H1 (cell line): Measurements from ENCODE around the gene FAM193A.

ENCODE experiments used
- CTCF ChIP-seq, 3 experiments: IDR thresholded peaks; 1 replicate in 2 of 3; 2 replicates in 1 of 3; pipeline versions ENCODE4 v1.5.1 to v1.6.1; 2011; ENCODE audit warnings: low read length in 3 of 3, mild to moderate bottlenecking in 3 of 3, inconsistent platforms in 2 of 3, low read depth in 1 of 3, moderate library complexity in 1 of 3; ENCODE audit not compliant: insufficient read depth in 1 of 3; ENCODE audit errors: control extremely low read depth in 1 of 3
- NRF1 ChIP-seq: IDR thresholded peaks from 2 replicates; pipeline ENCODE4 v1.6.1; 2011; ENCODE audit warnings: mild to moderate bottlenecking, low read depth, low read length, improper control_type of control experiment
- ZNF274 ChIP-seq: IDR thresholded peaks from 2 replicates; pipeline ENCODE4 v1.7.0; 2012; ENCODE audit warnings: low read length, borderline replicate concordance; ENCODE audit errors: extremely low read depth

- TF ChIP-seq CTCF (IDR thresholded peaks at IDR 0.05; ENCODE audit: control extremely low read depth in 1 of 3, insufficient read depth in 1 of 3, low read depth in 1 of 3, low read length in 3 of 3) (no peak), ZNF274 (no peak), NRF1 (no peak)
Measured at GRCh38 chr4:2691313-2691712, 154.9 kb downstream of the FAM193A start.
